Testis (tissue), 2 donors: ENCODE data around the gene HNRNPA3.

ENCODE experiments used
- POLR2A ChIP-seq: fragments of 450-650 bp; IDR thresholded peaks from one replicate; pipeline ENCODE4 v1.6.1; 2017; ENCODE audit warnings: antibody characterized with exemption, mild to moderate bottlenecking, moderate library complexity
- TF ChIP-seq, protein P1 (sequence below), 3 experiments: fragments of 450-650 bp in 2 of 3; fragments of 200-600 bp in 1 of 3; sonication (generic) in 1 of 3; IDR thresholded peaks; one replicate each; pipeline ENCODE4 v1.5.1; 2016 to 2019; ENCODE audit warnings: antibody characterized with exemption in 3 of 3, mild to moderate bottlenecking in 2 of 3, moderate library complexity in 1 of 3

DNA sequence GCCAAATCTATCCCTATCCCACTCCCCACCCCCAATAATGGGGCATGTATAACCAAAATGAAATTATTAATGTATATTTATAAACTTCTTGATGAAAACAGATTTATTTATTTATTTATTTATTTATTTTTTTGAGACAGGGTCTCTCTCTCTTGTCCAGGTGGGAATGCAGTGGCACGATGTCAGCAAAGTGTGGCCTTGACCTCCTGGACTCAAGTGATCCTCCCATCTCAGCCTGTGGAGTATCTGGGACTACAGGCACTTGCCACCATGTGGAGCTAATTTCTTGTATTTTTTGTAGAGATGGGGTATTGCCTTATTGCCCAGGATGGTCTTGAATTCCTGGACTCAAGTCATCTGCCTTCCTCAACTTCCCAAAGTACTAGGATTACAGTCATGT, 28.0 kb upstream of the HNRNPA3 start:
- TF ChIP-seq, protein P1, sequence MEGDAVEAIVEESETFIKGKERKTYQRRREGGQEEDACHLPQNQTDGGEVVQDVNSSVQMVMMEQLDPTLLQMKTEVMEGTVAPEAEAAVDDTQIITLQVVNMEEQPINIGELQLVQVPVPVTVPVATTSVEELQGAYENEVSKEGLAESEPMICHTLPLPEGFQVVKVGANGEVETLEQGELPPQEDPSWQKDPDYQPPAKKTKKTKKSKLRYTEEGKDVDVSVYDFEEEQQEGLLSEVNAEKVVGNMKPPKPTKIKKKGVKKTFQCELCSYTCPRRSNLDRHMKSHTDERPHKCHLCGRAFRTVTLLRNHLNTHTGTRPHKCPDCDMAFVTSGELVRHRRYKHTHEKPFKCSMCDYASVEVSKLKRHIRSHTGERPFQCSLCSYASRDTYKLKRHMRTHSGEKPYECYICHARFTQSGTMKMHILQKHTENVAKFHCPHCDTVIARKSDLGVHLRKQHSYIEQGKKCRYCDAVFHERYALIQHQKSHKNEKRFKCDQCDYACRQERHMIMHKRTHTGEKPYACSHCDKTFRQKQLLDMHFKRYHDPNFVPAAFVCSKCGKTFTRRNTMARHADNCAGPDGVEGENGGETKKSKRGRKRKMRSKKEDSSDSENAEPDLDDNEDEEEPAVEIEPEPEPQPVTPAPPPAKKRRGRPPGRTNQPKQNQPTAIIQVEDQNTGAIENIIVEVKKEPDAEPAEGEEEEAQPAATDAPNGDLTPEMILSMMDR (IDR thresholded peaks at IDR 0.05), result no peak
- no peak for TF ChIP-seq POLR2A
